Left forelimb (tissue), 1 donor: ENCODE data around the gene JPH4.
"Not testable (repeated sequence)": the region's sequence is repeated elsewhere in the genome, so short reads cannot be mapped to it uniquely, and the experiment has no call there.

Experiments used
- DNase-seq: peaks from one replicate; pipeline ENCODE4 v3.0.0-alpha.2; 2018; ENCODE audit warnings: low spot score

Gene JPH4

DNA sequence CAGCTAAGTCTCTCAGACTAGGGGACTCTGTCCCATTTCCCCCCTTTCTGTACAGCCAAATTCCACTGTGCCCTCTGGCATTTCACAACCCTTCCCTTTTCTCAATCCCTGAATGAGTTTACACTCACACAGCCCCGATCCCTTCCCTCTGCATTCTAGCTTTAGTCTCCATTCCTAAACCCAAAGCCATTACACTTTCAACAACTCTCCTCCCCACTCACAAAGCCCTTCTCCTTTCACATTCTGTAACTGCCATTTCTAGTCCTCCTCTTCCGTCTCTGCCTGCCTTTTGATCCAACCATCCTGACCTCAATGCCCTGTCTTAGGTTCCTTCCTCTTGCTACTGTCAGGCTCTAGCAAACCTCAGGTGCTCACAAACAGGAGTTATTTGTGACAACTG is 30.7 kb downstream of the JPH4 start:
- no peak for DNase-seq

DNA sequence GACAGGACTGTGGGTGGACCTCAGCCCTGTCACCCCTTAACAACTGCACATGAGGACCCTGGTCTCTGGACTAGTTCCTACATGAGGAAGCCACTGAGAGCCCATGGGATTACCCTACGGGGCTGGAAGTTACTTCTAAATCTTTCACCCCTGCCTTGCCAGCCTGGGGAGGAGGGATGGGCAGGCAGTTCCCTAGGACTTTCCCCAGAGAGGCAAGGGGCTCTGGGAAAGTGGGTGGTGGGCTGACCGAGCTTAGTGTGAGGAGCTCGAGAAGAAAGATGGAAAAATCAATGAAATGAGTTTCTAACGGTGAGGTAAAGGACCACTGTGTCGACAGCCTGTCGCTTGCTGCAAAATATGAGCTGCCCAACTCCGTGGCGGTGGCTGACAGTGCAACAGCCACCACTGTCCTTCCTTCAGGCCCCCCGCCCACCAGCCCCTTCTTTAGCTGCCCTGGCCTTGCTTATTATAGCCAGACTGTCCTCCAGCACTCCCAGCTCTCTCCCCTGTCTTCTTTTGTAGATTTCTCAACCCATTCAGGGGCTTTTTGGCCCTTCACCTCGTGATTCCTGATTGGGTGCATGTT is 32.0 kb downstream of the JPH4 start:
- DNase-seq, result no peak

DNA sequence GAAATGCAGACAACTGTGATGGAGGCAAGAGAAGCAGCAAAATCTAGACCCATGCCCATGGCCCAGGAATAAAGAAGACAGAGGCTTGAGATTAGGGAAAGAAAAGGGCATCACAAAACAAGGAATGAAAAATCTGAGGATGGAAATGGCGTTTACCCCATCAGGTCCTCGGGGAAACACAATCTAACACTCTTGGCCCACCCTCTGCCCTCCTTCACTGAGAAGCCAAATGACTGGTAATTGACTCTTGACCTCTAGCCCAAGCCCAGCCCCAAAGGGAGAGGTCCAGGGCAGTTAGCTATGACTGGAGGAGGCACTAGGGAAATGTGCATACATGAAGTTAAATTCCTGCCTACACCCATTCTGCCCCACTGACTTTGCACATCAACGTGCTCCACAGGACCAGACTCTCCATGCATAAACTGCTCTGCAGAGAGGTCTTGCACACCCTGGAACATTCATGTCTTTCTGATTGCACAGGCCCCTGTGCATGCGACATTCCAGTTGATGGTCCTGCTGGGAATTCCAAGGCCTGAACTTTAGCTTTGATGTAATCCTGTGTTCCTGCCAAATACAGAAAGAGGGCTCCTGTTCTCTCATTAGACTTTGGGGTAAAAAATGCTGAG is 32.7 kb downstream of the JPH4 start:
- DNase-seq, result no peak

DNA sequence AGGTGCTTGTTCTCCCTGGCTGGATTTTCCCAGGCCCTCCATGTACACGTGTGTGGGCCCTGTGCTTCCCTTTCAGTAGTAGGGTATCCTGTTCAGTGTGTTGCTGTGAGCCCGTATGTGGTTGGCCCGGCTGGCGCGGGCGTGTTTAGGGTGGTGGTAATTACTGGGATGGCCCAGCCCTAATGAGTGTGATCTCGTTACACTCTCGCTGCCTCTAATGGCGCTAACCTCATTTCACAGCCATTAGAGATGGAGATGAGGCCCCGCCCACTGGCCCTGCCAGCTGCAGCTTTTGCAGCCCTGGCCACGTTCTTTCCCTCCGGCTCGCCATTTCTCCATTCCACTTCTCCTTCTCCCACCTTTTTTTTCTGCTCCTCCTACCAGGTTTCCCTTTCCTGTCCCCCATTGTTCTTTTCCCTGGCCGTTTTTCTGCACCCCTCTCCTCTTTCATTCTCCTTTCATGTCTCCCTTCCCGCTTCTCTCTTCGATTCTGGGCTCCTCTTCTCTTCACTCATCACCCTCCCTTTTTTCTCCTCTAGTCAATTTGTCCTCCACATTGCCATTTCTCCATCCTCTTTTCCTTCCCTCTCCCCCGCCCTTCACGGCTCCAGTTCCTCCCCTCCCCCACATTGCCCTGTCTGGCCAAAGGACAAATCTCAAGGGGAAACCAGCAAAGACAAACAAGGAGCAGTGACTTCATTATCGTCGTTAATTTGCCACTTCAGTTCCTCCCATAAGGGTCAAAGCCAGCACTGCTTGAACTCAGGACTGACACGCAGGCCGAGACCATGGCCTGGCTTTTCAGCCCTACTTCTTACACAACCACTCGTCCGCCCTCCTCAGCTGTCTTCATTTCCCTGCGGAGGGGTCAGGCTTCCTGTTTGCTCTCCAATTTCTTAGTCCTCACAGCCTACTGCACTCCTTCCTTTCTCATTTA is 33.8 kb downstream of the JPH4 start:
- DNase-seq, result no peak

DNA sequence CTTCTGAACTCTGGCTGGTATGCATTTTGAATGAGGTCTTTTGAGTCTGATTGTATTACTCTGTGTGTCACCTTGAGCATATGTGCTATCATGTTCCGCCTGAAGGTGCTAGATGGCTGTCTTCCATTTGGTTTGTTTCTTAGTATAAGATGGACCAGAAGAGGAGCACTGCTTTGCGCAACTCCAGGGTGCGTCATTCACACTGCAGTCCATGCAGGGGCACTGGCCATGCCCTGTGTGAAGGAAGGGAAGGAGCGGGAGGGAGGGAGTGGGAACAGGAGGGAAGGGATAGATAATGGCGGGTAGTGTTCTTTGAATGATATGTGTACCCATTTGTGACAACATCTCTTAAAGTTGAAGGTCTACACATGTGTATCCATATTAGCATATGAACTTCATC is 35.2 kb downstream of the JPH4 start:
- no peak for DNase-seq

DNA sequence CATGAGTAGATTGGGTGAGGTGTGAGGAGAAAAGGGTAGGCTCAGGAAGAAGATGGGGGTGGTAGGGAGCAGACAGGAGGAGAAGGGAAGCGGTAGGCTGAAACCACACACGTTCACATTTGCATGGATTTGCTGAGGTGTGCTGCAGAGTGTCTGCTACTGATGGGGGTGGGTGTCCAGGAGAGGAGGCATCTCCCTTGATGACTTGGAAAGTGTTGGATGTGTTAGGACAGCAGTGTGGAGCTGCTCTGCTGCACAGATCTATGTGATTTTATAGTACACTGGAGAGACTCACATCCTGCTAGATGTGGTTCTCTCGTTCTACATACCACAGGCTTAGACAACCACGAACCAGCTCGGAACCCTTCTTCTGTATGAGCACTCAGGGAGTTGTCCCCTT is 36.3 kb downstream of the JPH4 start:
- DNase-seq, result no peak

DNA sequence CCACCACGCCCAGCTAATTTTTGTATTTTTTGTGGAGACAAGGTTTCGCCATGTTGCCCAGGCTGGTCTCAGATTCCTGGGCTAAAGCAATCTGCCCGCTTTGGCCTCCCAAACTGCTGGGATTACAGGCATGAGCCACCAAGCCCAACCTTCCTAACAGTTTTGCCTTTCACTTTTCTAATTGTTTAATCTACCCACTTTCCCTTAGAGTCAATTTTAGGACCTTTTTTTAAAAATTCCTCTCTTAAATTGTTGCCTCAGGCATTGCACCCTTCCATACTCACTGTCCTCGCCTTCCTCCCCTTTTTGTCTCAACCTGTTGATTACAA is 38.5 kb downstream of the JPH4 start:
- DNase-seq, result no peak

DNA sequence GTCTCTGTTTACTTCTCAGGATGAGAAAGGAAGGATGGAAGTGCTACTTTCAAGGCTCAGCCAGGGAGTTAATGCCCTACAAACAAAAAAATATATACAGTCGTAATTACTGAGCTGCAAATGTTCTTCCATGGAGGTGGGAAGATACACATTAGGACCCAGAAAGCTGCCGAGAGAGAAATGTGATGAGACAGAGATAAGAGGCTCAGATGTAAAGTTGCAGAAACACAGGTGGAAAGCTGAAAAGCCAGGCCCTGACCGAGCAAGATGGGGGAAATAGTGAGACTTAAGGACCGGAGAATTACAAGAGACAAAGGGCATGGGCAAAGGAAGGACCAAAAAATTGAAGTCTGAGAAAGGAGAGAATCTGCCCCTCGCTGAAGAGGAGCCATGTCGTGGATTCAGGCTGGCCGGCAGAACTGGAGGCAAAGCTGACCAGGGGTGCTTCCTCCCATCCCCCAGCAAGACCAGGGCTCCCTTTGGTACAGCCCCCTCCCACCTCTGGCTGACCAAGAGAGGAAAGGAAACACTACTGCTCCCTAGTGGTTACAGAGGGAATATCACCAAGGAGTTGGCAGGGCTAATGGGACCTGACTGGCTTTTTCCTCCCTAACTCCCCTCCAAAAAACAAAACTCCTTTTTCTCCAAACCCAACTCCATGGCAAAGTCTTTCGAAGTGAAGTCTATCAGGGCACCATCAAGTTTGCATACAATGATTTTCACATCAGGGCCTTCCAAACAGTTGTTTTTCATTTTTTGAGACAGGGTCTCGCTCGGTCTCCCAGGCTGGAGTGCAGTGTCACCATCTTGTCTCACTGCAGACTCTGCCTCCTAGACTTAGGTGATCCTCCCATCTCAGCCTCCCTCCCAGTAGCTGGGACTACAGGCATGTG is 39.1 kb downstream of the JPH4 start:
- no peak for DNase-seq

DNA sequence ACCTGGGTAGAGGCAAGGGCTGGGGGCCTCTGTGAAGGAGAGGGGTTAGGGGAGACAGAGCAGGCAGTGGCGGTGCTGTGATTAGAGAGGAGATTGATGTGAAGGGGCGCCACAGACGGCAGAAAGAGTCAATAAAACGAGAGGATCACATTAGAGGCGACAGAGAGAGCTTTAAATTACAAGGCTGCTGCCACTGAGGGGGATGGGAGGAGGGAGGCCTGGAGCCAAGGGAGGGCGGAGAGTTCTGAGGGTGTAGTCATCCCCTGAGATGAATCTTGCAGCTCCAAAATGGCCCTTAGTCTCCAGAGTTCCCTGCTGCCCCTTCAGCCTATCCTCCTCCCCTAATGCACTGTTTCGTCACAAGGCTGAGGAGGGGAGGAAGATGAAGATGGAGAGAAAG is 39.8 kb downstream of the JPH4 start:
- no peak for DNase-seq

DNA sequence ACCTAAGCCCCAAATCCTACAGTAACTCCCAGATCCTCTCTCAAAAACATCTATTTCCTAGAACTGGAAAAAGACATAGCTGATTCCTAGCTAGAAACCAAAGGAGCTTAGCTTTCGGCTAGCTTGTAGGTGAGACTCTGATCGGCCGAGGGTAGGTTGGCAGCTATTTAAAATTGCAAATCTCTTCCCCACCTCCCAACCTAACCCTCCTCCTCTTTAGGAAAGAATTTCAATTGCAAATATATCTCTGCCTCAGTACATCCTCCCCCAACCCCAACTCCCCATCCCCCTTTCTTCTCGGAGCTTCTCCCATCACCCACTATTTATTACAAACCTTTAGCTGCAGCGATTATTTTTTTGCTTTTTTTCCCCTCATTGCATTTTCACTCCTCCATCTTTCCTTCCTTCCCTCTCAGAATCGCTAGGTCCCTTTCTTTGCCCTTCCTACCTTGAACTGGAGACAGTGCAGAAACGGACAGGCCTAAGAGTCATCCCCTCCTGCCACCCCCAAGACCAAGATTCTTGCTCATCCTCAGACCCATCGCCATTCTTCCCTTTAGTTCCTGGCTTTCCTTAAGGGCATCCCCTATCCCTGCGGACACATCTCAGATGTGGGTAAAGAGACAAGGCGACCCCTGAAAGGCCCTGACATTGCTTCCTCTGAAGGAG is 40.4 kb downstream of the JPH4 start:
- DNase-seq, result no peak

DNA sequence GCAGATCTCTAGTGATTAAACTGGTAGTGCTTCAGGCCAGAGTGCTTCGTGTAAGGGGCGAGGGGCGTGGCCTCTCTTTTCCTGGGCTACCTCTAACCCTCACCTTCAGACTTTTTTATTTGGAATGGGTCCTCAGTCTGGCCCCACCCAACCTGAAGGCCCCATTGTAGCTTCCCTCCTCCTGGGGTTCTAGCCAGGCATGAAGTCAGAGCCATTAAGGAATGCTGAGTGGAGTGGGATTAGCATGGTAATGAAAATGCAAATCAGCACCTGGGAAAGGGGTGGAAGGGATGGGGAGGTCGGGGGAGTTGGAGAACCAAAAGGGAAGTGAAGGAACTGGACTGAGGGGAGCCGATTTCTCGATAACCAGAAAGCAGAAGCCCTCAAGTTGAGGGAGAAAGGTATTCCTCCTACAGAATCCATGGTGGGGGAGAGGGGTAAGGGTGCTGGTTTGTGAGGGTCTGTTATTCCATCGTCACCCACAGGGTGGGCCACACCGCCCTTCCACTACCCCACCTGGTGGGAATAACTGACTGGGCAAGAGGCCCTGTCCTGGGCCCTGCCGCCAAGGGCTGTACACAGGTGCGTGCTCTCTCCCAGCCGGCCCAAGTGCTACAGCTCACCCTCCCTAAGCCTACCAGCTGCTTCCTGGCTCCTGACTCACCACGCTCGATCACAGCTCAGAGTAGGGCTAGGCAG is 41.1 kb downstream of the JPH4 start:
- DNase-seq, result no peak

DNA sequence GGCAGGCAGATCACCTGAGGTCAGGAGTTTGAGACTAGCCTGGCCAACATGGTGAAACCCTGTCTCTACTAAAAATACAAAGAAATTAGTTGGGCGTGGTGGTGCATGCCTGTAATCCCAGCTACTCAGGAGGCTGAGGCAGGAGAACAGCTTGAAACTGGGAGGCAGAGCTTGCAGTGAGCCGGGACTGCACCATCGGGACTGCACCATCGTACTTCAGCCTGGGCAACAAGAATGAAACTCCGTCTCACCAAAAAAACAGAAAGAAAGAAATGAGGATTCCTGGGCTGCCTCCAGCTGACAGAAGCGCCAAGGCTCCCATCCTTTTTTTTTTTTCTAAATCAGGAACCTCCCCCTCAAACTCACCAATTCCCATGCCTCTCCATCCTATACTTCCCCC is 41.7 kb downstream of the JPH4 start:
- DNase-seq, result not testable (repeated sequence)

DNA sequence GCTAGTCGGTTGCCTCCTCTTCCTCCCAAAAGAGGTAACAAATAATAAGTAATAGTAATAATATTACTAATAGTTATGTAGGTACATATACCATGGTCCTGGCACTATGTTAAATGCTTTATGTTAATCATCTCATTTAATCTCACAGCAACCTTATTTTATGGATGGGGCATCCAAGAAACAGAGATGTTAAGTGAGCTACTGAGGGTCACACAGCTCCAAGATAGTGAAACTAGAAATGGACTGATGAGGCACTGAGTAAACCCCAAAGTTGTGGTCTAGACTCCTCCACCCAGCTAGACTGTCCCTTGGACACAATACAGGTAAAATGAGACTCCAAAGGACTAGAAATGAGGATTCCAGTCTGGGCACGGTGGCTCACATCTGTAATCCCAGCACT is 42.1 kb downstream of the JPH4 start:
- no peak for DNase-seq

DNA sequence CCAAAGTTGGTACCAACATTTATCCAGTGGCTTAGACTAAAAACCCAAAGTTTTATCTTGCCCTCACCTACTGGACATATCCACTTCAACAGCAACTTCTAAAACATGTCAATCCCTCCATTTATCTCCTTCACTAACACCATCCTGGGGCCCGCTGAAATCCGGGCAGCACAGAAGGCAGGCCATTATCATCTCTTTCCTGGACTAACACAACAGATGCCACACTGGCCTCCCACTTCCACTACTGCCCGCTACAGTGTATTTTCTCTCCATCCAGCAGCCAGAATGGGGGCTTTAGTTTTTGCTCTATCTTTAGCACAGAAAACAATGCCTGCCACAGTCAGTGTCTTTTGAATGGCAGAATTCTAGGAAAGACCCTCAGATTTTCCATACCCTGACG is 42.6 kb downstream of the JPH4 start:
- no peak for DNase-seq

DNA sequence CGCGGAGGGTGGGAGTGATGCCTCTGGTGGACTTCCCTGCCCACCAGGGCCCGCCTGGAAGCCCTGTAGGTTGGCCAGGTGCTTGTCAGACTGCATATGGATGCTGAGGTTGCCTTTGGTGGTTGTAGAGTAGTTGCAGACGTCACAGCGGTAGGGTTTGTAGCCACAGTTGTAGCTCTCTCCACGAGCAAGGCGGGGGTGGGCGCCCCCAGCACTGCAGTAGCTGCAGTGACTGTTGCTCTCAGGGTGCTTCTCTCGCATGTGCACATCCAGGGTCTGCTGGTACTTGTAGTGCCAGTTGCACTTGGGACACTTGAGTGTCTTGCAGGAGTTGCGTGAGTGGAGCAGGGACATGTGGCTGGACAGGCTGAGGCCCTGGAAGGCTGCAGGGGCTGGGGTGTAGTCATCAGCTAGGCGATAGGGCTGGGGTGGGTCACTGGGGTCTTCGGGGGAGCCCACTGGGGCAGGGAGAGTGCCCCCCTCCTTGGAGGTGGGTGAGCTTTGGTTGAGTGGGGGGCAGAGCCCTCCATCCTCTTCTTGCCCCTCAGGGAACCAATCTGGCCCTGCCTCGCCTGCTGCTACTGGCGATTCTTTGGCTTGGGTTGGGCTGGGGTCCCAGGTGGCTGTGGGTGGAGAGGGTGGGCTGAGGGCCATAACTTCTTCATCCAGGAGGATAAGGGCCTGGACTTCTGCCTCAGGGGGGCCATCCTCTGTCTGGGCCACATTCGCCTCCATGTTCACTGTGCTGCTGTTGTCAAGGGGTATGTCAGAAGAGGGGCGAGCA is 44.7 kb downstream of the JPH4 start:
- DNase-seq, result no peak

DNA sequence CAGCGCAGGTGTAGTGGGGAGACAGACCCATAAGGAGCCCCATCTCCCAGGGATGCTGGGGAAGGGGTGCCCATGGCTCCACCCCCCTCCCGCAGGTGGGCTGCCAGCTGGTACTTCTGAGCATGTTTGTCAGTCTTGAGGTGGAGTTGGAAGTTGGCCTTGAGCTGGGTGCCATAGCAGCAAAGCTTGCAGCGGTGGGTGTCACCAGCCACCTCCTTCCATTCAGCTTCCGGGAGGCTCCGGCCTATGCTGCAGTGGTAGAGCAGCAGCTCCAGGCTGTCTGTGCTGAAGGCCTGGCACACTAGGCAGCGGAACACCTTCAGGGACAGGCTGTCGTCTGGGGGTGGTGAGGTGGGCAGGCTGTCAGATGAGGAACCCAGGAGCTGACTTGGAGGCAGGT is 45.9 kb downstream of the JPH4 start:
- DNase-seq, result no peak

DNA sequence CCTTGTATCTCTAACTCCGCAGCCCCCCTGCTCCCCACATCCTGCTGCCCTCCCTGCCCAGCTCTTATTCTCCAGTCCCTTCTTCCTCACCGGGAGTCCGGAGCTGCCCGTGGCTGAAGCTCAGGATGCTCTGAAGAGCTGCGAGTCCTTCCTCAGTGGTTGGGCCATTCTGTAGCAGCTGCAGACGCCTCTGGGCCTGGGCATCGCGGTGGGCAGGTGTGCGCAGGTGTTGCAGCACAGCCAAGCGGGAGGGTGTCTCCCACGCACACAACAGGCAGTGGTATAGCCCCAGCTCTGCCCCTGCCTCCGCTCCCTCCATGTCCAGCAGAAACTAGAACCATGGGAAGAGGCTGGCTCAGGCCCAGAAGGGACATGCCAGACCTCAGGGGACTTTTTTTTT is 47.2 kb downstream of the JPH4 start:
- DNase-seq, result no peak

DNA sequence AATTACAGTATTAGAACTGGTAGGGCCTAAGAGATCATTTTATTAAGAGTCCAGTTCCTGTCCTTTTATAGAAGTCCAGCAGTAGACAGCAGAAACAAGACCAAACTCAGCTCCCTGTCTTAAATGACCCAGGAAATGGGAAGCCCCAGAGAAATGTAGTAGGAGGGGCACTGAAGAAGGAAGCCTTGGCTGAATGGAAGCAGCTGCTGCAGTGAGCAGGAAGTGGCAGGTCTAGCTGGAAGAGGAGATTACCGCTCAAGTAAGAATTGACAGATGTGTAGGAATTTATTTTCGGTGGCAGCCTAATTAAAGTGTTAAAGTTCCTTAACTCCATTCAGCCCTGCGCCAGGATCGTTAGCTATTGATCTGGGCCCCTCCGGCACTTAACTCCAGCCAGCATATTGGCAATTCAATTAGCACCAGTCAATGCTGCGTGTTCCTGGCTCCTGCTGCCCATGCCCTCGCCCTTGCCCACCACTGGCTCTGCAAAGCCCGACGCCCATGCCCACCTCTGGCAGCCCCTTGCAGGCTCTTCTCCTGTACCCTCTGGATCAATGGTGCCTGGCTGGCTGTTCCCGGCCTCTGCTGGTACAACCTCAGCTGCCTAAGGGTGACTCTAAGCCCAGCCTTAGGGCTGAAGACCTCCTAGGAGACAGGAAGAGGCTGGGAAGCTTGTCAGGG is 48.1 kb downstream of the JPH4 start:
- DNase-seq, result no peak

DNA sequence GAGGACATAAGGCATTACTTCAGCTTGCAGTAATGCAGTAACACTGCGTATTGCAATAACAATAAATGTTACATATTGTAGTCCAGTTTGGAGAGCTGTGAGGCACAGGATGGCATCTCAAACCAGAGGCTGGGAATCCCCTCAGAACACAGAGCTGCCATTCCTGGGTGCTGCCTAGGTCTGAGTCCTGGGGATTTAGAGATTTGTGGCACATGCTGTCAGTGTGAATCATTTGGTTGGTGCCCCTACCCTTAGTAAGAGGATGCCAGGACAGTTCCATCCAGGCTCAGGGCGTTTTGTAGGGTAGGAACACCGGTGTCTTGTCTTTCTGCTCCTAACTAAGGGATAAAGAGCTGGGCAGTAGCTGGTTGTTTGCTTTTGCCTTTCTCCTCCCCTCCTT is 49.6 kb downstream of the JPH4 start:
- no peak for DNase-seq

DNA sequence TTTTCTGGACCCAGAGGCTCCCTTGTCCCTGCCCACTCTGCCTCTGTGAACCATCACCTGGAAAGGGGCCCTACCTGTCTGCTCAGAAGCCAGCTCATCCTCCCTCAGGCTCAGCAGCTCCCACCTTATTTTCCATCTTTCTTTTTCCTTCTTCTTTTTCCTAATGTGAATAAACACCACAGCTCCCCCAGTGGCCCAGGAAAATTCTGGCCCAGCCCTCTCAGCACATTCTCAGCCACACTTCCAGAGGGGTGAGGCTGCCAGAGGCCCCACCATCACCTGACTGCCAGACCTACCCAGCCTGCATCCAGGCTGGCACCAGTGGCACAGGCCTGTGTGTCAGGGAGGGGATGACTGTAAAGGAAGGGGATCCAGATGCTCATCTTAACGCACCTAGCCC is 50.0 kb downstream of the JPH4 start:
- DNase-seq, result no peak
